Neural cell (in vitro differentiated cells): ENCODE results near the gene SIRT4. TPM values are rescaled to one million over a fixed set of nuclear protein-coding genes. Genes with fewer than 3 reads are reported as not detected.

ENCODE experiments used
- H2AFZ ChIP-seq: fragments of 200-600, 300-800 bp; sonication (generic), shearing (Covaris generic); 2 replicates; pipeline ENCODE4 v1.6.0; 2014; ENCODE audit warnings: low read depth, mild to moderate bottlenecking, antibody characterized with exemption, low read length, moderate library complexity
- H3F3A ChIP-seq: fragments of 200-600 bp; shearing (Covaris generic); 2 replicates; pipeline ENCODE4 v1.6.1; 2016; ENCODE audit warnings: mild to moderate bottlenecking, moderate library complexity, mixed read lengths, antibody characterized with exemption, low read length; ENCODE audit not compliant: insufficient read depth, poor library complexity, severe bottlenecking
- H3K27ac ChIP-seq: fragments of 200-600, 300-800 bp; sonication (generic), shearing (Covaris generic); 2 replicates; pipeline ENCODE4 v1.5.1; 2014; ENCODE audit warnings: mild to moderate bottlenecking, low read length, moderate library complexity
- H3K27me3 ChIP-seq: fragments of 300-800, 200-600 bp; sonication (generic), shearing (Covaris generic); 2 replicates; pipeline ENCODE4 v1.6.0; 2014; ENCODE audit warnings: mild to moderate bottlenecking, low read depth, low read length, moderate library complexity; ENCODE audit not compliant: insufficient read depth
- H3K36me3 ChIP-seq: fragments of 300-800, 200-600 bp; sonication (generic), shearing (Covaris generic); 2 replicates; pipeline ENCODE4 v1.5.1; 2014; ENCODE audit warnings: mild to moderate bottlenecking, antibody characterized with exemption, low read length, moderate library complexity; ENCODE audit not compliant: insufficient read depth
- H3K4me2 ChIP-seq: fragments of 300-800, 200-600 bp; sonication (generic), shearing (Covaris generic); 2 replicates; pipeline ENCODE4 v1.6.0; 2014; ENCODE audit warnings: mild to moderate bottlenecking, low read length
- H3K4me3 ChIP-seq: fragments of 300-800, 200-600 bp; sonication (generic), shearing (Covaris generic); 2 replicates; pipeline ENCODE4 v1.5.1; 2014; ENCODE audit warnings: mild to moderate bottlenecking, low read length, moderate library complexity
- H3K79me2 ChIP-seq: fragments of 200-600 bp; shearing (Covaris generic); replicated peaks from 2 replicates; pipeline ENCODE4 v1.6.0; 2014; ENCODE audit warnings: mild to moderate bottlenecking, low read length, moderate library complexity; ENCODE audit not compliant: insufficient read depth
- H3K9ac ChIP-seq: fragments of 300-800, 200-600 bp; sonication (generic), shearing (Covaris generic); 2 replicates; pipeline ENCODE4 v1.6.1; 2016; ENCODE audit warnings: mild to moderate bottlenecking, low read length, mixed read lengths
- H3K9me2 ChIP-seq: fragments of 200-600 bp; shearing (Covaris generic); 2 replicates; pipeline ENCODE4 v1.6.1; 2016; ENCODE audit warnings: mild to moderate bottlenecking, low read length, mixed read lengths; ENCODE audit not compliant: insufficient read depth
- H3K9me3 ChIP-seq: fragments of 200-600, 300-800 bp; sonication (generic), shearing (Covaris generic); 2 replicates; pipeline ENCODE4 v1.6.1; 2016; ENCODE audit warnings: mild to moderate bottlenecking, mixed run types, low read length, moderate library complexity, mixed read lengths
- H4K20me1 ChIP-seq: fragments of 200-600 bp; shearing (Covaris generic); 2 replicates; pipeline ENCODE4 v1.6.1; 2016; ENCODE audit warnings: mild to moderate bottlenecking, mixed run types; ENCODE audit not compliant: insufficient read depth
- CTCF ChIP-seq: fragments of 450-650 bp; IDR thresholded peaks from 2 replicates; pipeline ENCODE4 v1.5.1; 2014; ENCODE audit warnings: antibody characterized with exemption, mild to moderate bottlenecking, moderate library complexity; ENCODE audit not compliant: poor library complexity, severe bottlenecking
- EP300 ChIP-seq: fragments of 450-650 bp; conservative IDR thresholded peaks from 2 replicates; pipeline ENCODE4 v1.6.1; 2014; ENCODE audit warnings: antibody characterized with exemption, mild to moderate bottlenecking, moderate library complexity; ENCODE audit not compliant: poor library complexity, severe bottlenecking
- EZH2 ChIP-seq: fragments of 200-600, 300-800 bp; shearing (Covaris generic), sonication (generic); IDR thresholded peaks from 2 replicates; pipeline ENCODE4 v1.6.1; 2014; ENCODE audit warnings: antibody characterized with exemption, low read length, borderline replicate concordance, mild to moderate bottlenecking; ENCODE audit not compliant: insufficient read depth, poor library complexity, severe bottlenecking
- MXI1 ChIP-seq: fragments of 450-650 bp; conservative IDR thresholded peaks from 2 replicates; pipeline ENCODE4 v1.6.1; 2014; ENCODE audit warnings: antibody characterized with exemption, mild to moderate bottlenecking; ENCODE audit not compliant: poor library complexity, severe bottlenecking
- POLR2AphosphoS5 ChIP-seq: IDR thresholded peaks from 2 replicates; pipeline ENCODE4 v1.6.1; 2012
- RAD21 ChIP-seq: fragments of 450-650 bp; conservative IDR thresholded peaks from 2 replicates; pipeline ENCODE4 v1.6.1; 2014; ENCODE audit warnings: antibody characterized with exemption, mild to moderate bottlenecking, moderate library complexity
- REST ChIP-seq: IDR thresholded peaks from 2 replicates; pipeline ENCODE4 v1.6.1; 2012; ENCODE audit warnings: borderline replicate concordance
- SMC3 ChIP-seq: fragments of 450-650 bp; conservative IDR thresholded peaks from 2 replicates; pipeline ENCODE4 v1.6.1; 2014; ENCODE audit warnings: antibody characterized with exemption, mild to moderate bottlenecking, moderate library complexity; ENCODE audit not compliant: poor library complexity
- TAF1 ChIP-seq: IDR thresholded peaks from 2 replicates; pipeline ENCODE4 v1.6.1; 2012; ENCODE audit warnings: low read depth
- polyA plus RNA-seq: library from polyadenylated mRNA; depleted of rRNA; stranded (reverse); fragments of >200 nt; gene quantifications from 2 replicates; pipeline ENCODE4 v1.2.3, GENCODE V29; 2014

SIRT4 gene
- polyA plus RNA-seq, 1 donor from 2014 or later = 9.7 TPM

DNA sequence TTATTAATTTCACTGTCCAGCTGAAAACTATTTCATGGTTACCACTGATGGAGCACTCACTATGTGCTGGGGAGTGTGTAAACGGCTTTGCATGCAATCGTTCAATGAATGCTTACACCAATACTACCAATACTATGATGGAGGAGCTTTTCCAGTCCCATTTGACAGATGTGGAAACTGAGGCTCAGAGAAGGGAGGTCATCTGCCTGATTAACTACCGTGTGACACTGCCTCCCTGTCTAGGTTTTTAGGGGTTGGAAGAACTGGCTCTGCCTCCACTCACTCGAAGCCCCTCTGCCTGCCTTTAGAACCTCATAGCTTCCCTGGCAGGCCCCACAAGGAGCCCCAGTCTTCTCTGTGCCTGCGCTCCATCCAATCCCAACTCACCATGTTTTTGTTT, 55.0 kb downstream of the SIRT4 start:
- H3K36me3 ChIP-seq = peaks cover 17% of the 10 kb centered on the region
- no peak overlapping the region for H3K4me2 ChIP-seq
- H3K4me3 ChIP-seq = no peak overlapping the region

GRCh38 chr12:120358412-120359100, 56.4 kb downstream of the SIRT4 start:
- H3K79me2 ChIP-seq = peaks cover 30% of the 10 kb centered on the region
- H3K27ac ChIP-seq = no peak overlapping the region
- peaks cover 9% of the 10 kb centered on the region for H3F3A ChIP-seq
- H4K20me1 ChIP-seq = no peaks in the 10 kb centered on the region
- H3K4me3 ChIP-seq = no peak overlapping the region
- H3K9me3 ChIP-seq = no peaks in the 10 kb centered on the region
- H3K36me3 ChIP-seq = peaks cover 18% of the 10 kb centered on the region
- no peak overlapping the region for H3K9ac ChIP-seq
- no peak overlapping the region for H3K4me2 ChIP-seq
- H2AFZ ChIP-seq = no peak overlapping the region
- H3K27me3 ChIP-seq = no peaks in the 10 kb centered on the region
- TF ChIP-seq CTCF (no peak), TAF1 (no peak), EP300 (no peak), EZH2 (no peak), REST (no peak), POLR2AphosphoS5 (no peak), SMC3 (no peak), RAD21 (no peak), MXI1 (no peak)
- H3K9me2 ChIP-seq = no peaks in the 10 kb centered on the region

More for the DNA sequence above, 55.0 kb downstream of the SIRT4 start:
- no peak for TF ChIP-seq TAF1
- no peak for TF ChIP-seq POLR2AphosphoS5
- TF ChIP-seq MXI1 = no peak
- no peak for TF ChIP-seq EP300
- no peak for TF ChIP-seq REST
- H3F3A ChIP-seq = no peaks in the 10 kb centered on the region
- no peaks in the 10 kb centered on the region for H4K20me1 ChIP-seq
- no peaks in the 10 kb centered on the region for H3K9me2 ChIP-seq
- no peak overlapping the region for H3K9ac ChIP-seq
- no peaks in the 10 kb centered on the region for H3K27me3 ChIP-seq
- H2AFZ ChIP-seq = no peak overlapping the region
- peaks cover 20% of the 10 kb centered on the region for H3K79me2 ChIP-seq
- H3K9me3 ChIP-seq = no peaks in the 10 kb centered on the region
- H3K27ac ChIP-seq = no peak overlapping the region
